Activated CD4-positive, alpha-beta T cell treated with anti-CD3 and anti-CD28 coated beads, Interleukin-2, amount 10 ng/mL, durations not matched to agents 7 days and 5 days (primary cell): ENCODE results near the gene MFSD12. TPM values are rescaled to one million over a fixed set of nuclear protein-coding genes. Genes with fewer than 3 reads are reported as not detected.

Experiments used
- CTCF ChIA-PET: fragments of 350-600 bp; sonication (Branson Sonifier 250); formaldehyde crosslinking; loops from one replicate; lab custom pipeline; 2021; ENCODE audit warnings: antibody characterized with exemption; lab: Charles Lee
- POLR2A ChIA-PET: fragments of 350-600 bp; sonication (Branson Sonifier 250); formaldehyde crosslinking; loops from one replicate; lab custom pipeline; 2021; ENCODE audit warnings: antibody characterized with exemption; lab: Charles Lee
- DNase-seq: peaks from one replicate; pipeline ENCODE4 v3.0.0-alpha.2; 2020
- H3K27ac Mint-ChIP-seq: one replicate; pipeline ENCODE4 v1.8.0; 2021; ENCODE audit warnings: mild to moderate bottlenecking, moderate library complexity, mixed read lengths
- H3K27me3 Mint-ChIP-seq: one replicate; pipeline ENCODE4 v1.8.0; 2021; ENCODE audit warnings: mixed read lengths
- H3K36me3 Mint-ChIP-seq: one replicate; pipeline ENCODE4 v1.8.0; 2021; ENCODE audit warnings: low read depth, mixed read lengths
- H3K4me1 Mint-ChIP-seq: one replicate; pipeline ENCODE4 v1.8.0; 2021; ENCODE audit warnings: mixed read lengths
- H3K4me3 Mint-ChIP-seq: one replicate; pipeline ENCODE4 v1.8.0; 2021; ENCODE audit warnings: mild to moderate bottlenecking, moderate library complexity, mixed read lengths
- H3K9me3 Mint-ChIP-seq: one replicate; pipeline ENCODE4 v1.8.0; 2021; ENCODE audit warnings: mixed read lengths
- total RNA-seq, 2 experiments: library from RNA; stranded (reverse); gene quantifications; one replicate each; pipeline ENCODE4 v1.2.3, GENCODE V29; 2021

Gene MFSD12
- total RNA-seq, 2 experiments from 2014 or later, result 62.1 to 67.6 TPM

DNA sequence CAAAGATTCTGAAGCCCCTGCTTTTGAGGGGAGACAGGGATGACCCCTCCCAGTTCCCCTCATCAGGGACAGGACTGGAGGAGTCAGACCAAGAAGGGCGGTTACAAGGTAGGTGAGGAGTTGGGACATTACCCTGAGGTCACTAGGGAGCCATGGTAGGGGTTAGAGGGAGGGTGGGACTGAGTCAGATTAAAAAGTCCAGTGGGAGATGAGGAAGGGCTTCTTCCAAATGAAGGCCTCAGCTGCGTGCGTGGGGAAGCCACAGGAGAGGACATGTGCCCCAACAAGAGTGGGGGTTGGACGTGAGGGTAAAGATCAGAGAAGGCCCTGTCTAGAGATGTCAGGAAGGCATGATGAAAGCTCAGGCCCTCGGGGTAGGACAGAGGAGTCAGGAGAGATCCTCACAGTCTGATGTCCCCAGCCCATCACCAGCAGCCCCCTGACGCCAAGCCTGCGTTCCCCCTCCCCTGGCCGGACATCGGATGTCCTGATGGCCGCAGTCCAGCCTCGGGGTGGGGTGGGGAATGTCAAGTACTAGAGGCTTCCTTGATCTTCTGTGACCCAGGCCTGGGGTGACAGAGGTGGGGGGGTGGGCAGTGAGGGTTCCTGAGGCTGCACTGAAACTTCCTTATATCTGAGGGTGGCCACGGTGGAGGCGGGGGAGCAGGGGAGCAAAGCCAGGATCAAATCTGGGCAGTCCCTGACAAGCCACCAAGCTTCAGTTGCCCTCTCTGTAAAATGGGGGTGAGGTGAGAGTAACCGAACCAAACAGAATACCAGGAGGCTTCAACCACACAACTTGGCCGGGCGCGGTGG, 6.5 kb upstream of the MFSD12 start:
- POLR2A ChIA-PET, result no interaction called here
- H3K4me1 Mint-ChIP-seq, result no peaks in the 10 kb centered on the region
- no peaks in the 10 kb centered on the region for H3K36me3 Mint-ChIP-seq
- DNase-seq, result no peak
- no peaks in the 10 kb centered on the region for H3K9me3 Mint-ChIP-seq
- CTCF ChIA-PET, result interaction anchor here (0.9 to 1.5 kb wide), 2 partner anchors 10 to 19 kb away, joined by 3 to 4 read pairs; no protein-coding TSS in a partner anchor
- H3K27me3 Mint-ChIP-seq, result no peaks in the 10 kb centered on the region
- H3K27ac Mint-ChIP-seq, result no peak overlapping the region
- H3K4me3 Mint-ChIP-seq, result no peak overlapping the region

GRCh38 chr19:3556978-3557460, 367 bp downstream of the MFSD12 start:
- H3K27ac Mint-ChIP-seq, result peak overlapping the region; percentile 94
- H3K27me3 Mint-ChIP-seq, result no peaks in the 10 kb centered on the region
- peak; percentile 50 for DNase-seq
- H3K4me1 Mint-ChIP-seq, result peaks cover 38% of the 10 kb centered on the region
- H3K9me3 Mint-ChIP-seq, result no peaks in the 10 kb centered on the region
- ChIA-PET POLR2A (no interaction called here), CTCF (interaction anchor here (0.9 to 2.8 kb wide), 6 partner anchors 9 to 67 kb away, joined by 3 to 7 read pairs (median 4); no protein-coding TSS in a partner anchor)
- peak overlapping the region; percentile 96 for H3K4me3 Mint-ChIP-seq
- H3K36me3 Mint-ChIP-seq, result peaks cover 6% of the 10 kb centered on the region

- ChIA-PET CTCF (interaction anchor here (0.6 to 2.8 kb wide), 8 partner anchors 9 to 127 kb away, joined by 3 to 7 read pairs (median 4); no protein-coding TSS in a partner anchor), POLR2A (no interaction called here)
- Mint-ChIP-seq H3K4me3 (peak overlapping the region; percentile 96), H3K27ac (peak overlapping the region; percentile 94), H3K9me3 (no peaks in the 10 kb centered on the region), H3K36me3 (peaks cover 6% of the 10 kb centered on the region), H3K27me3 (no peaks in the 10 kb centered on the region), H3K4me1 (peaks cover 43% of the 10 kb centered on the region)
- DNase-seq, result no peak
Measured at GRCh38 chr19:3556423-3556977, 886 bp downstream of the MFSD12 start.

DNA sequence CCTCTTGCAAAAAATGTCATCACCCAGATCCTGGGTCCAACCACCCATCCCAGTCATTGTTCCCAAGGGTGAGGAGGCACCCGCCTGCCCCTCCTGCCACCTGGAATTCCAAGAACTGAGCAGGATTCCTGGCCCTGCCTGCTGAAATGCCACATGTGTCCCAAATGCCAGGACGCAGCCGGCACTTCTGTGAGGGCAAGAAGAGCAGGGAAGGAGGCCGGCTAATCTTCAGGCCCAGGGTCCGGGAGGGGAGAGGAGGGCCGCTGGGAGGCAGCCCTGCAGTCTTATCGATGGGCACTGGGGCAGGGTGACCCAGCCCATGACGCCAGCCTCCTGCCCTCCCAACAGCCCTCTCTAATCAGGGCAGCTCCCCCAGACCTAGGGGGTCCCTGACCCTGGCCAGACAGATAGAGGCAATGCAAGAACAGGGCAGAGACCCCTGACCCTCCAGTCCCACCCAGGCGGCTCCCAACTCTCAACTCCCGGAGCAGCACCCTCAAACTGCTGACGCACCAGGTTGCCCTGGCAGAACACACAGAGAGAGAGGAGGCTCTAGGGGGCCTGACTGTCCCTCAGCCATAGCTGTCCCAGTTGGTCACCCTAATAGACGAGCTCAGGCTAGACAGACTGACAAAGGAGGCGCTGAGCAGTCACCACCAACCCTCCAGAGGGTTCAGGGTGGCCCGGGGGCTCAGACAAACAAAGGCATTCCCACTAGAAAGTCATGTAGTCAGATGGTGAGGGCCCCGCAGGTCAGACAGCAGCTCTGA, 1.5 kb downstream of the MFSD12 start:
- DNase-seq, result no peak
- H3K4me1 Mint-ChIP-seq, result peaks cover 44% of the 10 kb centered on the region
- H3K36me3 Mint-ChIP-seq, result peaks cover 6% of the 10 kb centered on the region
- no peaks in the 10 kb centered on the region for H3K27me3 Mint-ChIP-seq
- H3K4me3 Mint-ChIP-seq, result peak overlapping the region; percentile 96
- CTCF ChIA-PET, result interaction anchor here (0.6 to 1.7 kb wide), 6 partner anchors 8 to 126 kb away, joined by 3 to 7 read pairs (median 4); no protein-coding TSS in a partner anchor
- H3K9me3 Mint-ChIP-seq, result no peaks in the 10 kb centered on the region
- POLR2A ChIA-PET, result no interaction called here
- peak overlapping the region; percentile 94 for H3K27ac Mint-ChIP-seq

- peaks cover 44% of the 10 kb centered on the region for H3K4me1 Mint-ChIP-seq
Measured at GRCh38 chr19:3554254-3555083, 2.9 kb downstream of the MFSD12 start.

GRCh38 chr19:3551792-3552095, 5.6 kb downstream of the MFSD12 start:
- peaks cover 6% of the 10 kb centered on the region for H3K36me3 Mint-ChIP-seq
- peak overlapping the region; percentile 54 for H3K27ac Mint-ChIP-seq
- POLR2A ChIA-PET, result no interaction called here

More at GRCh38 chr19:3554254-3555083, 2.9 kb downstream of the MFSD12 start:
- Mint-ChIP-seq H3K27me3 (no peaks in the 10 kb centered on the region), H3K4me3 (peak overlapping the region; percentile 96), H3K27ac (peak overlapping the region; percentile 94), H3K9me3 (no peaks in the 10 kb centered on the region), H3K36me3 (peaks cover 6% of the 10 kb centered on the region)
- ChIA-PET CTCF (interaction anchor here (0.5 to 1.5 kb wide), 4 partner anchors 10 to 265 kb away, joined by 3 to 6 read pairs (median 4); no protein-coding TSS in a partner anchor), POLR2A (interaction anchor here (0.5 kb wide), 1 partner anchor 9 kb away, joined by 3 read pairs; no protein-coding TSS in a partner anchor)
- peak; percentile 73 for DNase-seq

DNA sequence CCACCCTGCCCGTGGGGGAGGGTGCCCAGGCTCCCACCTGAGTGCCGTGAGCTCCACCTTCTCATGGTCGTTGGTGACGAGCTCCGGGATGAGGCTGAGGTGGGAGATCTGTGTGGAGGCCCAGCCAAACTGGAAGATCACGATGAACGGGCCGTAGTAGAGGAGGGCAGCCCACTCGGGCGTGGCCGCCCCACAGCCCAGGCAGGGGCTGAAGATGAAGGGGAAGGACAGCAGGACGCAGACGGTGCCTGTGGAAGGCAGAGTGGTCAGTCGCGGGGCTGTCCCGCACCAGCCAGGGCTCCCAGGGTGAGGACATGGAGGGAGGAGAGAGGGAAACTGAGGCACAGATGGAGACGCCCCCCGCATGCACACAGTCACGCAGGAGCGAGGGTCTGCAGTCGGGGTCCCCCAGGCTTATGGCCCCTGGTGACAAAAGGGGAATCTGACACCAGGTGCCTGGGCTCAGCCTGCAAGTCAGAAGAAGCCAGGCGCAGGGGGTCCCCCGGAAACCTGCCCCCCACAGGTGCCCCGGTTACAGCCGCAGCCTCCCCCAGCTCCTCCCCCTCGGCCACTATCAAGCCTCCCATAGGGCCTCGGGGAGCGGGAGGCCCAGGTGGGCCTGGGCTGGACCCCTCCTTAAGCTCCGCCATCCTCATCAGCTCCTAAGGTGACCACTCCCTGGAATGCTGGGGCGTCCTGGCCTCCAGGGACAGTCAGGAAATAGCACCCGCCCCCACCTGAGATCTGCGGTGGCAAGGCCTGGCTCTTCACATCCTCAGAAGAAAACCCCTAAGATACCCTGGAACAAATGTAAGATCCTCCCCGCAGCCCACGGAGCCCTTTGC, 6.2 kb downstream of the MFSD12 start:
- Mint-ChIP-seq H3K36me3 (peaks cover 6% of the 10 kb centered on the region), H3K4me3 (no peak overlapping the region), H3K27ac (peak overlapping the region; percentile 68), H3K9me3 (no peaks in the 10 kb centered on the region), H3K4me1 (peaks cover 33% of the 10 kb centered on the region), H3K27me3 (no peaks in the 10 kb centered on the region)
- POLR2A ChIA-PET, result no interaction called here
- CTCF ChIA-PET, result interaction anchor here (0.9 kb wide), 1 partner anchor 20 kb away, joined by 3 read pairs; no protein-coding TSS in a partner anchor
- DNase-seq, result no peak

More at GRCh38 chr19:3551792-3552095, 5.6 kb downstream of the MFSD12 start:
- CTCF ChIA-PET, result interaction anchor here (0.9 kb wide), 1 partner anchor 20 kb away, joined by 3 read pairs; no protein-coding TSS in a partner anchor
- DNase-seq, result no peak
- H3K9me3 Mint-ChIP-seq, result no peaks in the 10 kb centered on the region
- H3K27me3 Mint-ChIP-seq, result no peaks in the 10 kb centered on the region
- H3K4me3 Mint-ChIP-seq, result no peak overlapping the region
- H3K4me1 Mint-ChIP-seq, result peaks cover 39% of the 10 kb centered on the region

GRCh38 chr19:3549816-3550215, 7.6 kb downstream of the MFSD12 start:
- ChIA-PET CTCF (no interaction called here), POLR2A (no interaction called here)
- H3K27me3 Mint-ChIP-seq, result no peaks in the 10 kb centered on the region
- H3K4me3 Mint-ChIP-seq, result no peak overlapping the region
- H3K27ac Mint-ChIP-seq, result no peak overlapping the region
- peaks cover 25% of the 10 kb centered on the region for H3K4me1 Mint-ChIP-seq
- H3K9me3 Mint-ChIP-seq, result no peaks in the 10 kb centered on the region
- peaks cover 13% of the 10 kb centered on the region for H3K36me3 Mint-ChIP-seq
- DNase-seq, result no peak

DNA sequence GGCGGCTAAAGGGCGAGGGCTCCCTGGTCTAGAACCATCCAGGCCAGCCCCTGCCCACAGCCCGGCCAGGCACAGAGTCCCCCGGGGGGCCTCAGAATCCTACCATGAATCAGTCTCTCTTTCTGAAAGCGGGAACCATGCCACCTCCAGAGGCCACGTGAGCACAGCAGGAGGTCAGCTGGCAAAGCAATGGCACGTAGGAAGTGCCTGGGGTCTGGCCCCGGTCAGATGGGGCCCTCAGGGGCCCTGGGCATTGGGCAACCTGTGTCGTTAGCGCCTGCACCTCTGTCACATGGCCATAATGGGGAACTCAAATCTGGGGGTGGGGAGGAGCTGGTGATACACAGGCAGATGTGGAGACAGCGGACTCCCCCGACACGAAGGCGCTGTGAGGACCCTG, 8.8 kb downstream of the MFSD12 start:
- Mint-ChIP-seq H3K4me1 (peaks cover 19% of the 10 kb centered on the region), H3K36me3 (peaks cover 10% of the 10 kb centered on the region), H3K27me3 (no peaks in the 10 kb centered on the region), H3K9me3 (no peaks in the 10 kb centered on the region), H3K4me3 (no peak overlapping the region), H3K27ac (peak overlapping the region; percentile 5)
- CTCF ChIA-PET, result interaction anchor here (0.5 to 2.0 kb wide), 3 partner anchors 8 to 456 kb away, joined by 3 to 7 read pairs (median 6); partner anchors contain the start of genes MFSD12 and TEKTIP1
- DNase-seq, result no peak
- POLR2A ChIA-PET, result no interaction called here

- ChIA-PET POLR2A (no interaction called here), CTCF (interaction anchor here (0.9 to 2.0 kb wide), 4 partner anchors 9 to 26 kb away, joined by 3 to 7 read pairs (median 6); partner anchors contain the start of genes MFSD12 and TEKTIP1)
- Mint-ChIP-seq H3K27me3 (no peaks in the 10 kb centered on the region), H3K4me1 (peaks cover 15% of the 10 kb centered on the region), H3K36me3 (peaks cover 10% of the 10 kb centered on the region), H3K4me3 (no peak overlapping the region), H3K9me3 (no peaks in the 10 kb centered on the region), H3K27ac (no peak overlapping the region)
- no peak for DNase-seq
Measured at GRCh38 chr19:3547767-3548282, 9.6 kb downstream of the MFSD12 start.
